ENCODE data around the gene ANKS1B. TPM values are rescaled to one million over a fixed set of nuclear protein-coding genes. Genes with fewer than 3 reads are reported as not detected.

Gene ANKS1B
- total and polyA plus RNA-seq, 4 donors = 0.03 to 3.4 (median 0.53) TPM

DNA sequence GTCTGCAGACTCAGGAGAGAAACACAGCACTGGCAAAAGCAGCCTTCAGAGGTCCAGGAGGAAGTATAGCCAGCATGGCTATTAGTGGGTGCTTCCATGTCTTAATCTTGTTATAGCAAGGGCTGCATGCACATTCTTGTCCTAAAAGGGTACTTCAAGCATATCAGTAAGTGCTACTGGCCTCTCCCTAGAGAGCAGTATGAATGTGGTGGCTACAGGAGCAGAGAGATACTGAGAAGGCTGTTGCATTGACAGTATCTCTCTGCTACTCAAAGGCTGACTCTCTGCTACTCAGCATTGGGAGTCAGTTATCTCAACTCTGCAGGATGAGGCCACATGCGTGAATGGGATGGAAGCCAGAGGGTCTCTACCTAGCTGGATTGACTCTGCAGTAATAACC is 335.2 kb downstream of the ANKS1B start:
- WGBS = 54% methylated on average over 1 of the region's 1 CpG
- H3K36me3 ChIP-seq (ENCODE audit: control insufficient read depth in 4 of 4, insufficient read depth in 3 of 4, low read depth in 1 of 4, low read length in 3 of 4) = no peaks in the 10 kb centered on the region
- no peak for DNase-seq (ENCODE audit: low spot score)
- TF ChIP-seq EGR1 (IDR thresholded peaks at IDR 0.05; ENCODE audit: low read depth in 2 of 2) (no peak), JUND (IDR thresholded peaks at IDR 0.05) (no peak), HNF4A (conservative IDR thresholded peaks at IDR 0.05) (no peak), HNF4G (IDR thresholded peaks at IDR 0.05) (no peak), YY1 (IDR thresholded peaks at IDR 0.05) (no peak), SP1 (IDR thresholded peaks at IDR 0.05) (no peak), GABPA (IDR thresholded peaks at IDR 0.05 in 1 of 2, conservative IDR thresholded peaks at IDR 0.05 in 1 of 2) (no peak), FOXA1 (IDR thresholded peaks at IDR 0.05) (no peak), RAD21 (IDR thresholded peaks at IDR 0.05) (no peak), RXRA (IDR thresholded peaks at IDR 0.05) (no peak), FOXA2 (IDR thresholded peaks at IDR 0.05) (no peak), TAF1 (conservative IDR thresholded peaks at IDR 0.05) (no peak)
- TF ChIP-seq, protein P1, sequence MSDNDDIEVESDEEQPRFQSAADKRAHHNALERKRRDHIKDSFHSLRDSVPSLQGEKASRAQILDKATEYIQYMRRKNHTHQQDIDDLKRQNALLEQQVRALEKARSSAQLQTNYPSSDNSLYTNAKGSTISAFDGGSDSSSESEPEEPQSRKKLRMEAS (IDR thresholded peaks at IDR 0.05) = no peak
- TF ChIP-seq, protein P2, sequence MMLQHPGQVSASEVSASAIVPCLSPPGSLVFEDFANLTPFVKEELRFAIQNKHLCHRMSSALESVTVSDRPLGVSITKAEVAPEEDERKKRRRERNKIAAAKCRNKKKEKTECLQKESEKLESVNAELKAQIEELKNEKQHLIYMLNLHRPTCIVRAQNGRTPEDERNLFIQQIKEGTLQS (IDR thresholded peaks at IDR 0.05) = no peak
- TF ChIP-seq, protein P3, sequence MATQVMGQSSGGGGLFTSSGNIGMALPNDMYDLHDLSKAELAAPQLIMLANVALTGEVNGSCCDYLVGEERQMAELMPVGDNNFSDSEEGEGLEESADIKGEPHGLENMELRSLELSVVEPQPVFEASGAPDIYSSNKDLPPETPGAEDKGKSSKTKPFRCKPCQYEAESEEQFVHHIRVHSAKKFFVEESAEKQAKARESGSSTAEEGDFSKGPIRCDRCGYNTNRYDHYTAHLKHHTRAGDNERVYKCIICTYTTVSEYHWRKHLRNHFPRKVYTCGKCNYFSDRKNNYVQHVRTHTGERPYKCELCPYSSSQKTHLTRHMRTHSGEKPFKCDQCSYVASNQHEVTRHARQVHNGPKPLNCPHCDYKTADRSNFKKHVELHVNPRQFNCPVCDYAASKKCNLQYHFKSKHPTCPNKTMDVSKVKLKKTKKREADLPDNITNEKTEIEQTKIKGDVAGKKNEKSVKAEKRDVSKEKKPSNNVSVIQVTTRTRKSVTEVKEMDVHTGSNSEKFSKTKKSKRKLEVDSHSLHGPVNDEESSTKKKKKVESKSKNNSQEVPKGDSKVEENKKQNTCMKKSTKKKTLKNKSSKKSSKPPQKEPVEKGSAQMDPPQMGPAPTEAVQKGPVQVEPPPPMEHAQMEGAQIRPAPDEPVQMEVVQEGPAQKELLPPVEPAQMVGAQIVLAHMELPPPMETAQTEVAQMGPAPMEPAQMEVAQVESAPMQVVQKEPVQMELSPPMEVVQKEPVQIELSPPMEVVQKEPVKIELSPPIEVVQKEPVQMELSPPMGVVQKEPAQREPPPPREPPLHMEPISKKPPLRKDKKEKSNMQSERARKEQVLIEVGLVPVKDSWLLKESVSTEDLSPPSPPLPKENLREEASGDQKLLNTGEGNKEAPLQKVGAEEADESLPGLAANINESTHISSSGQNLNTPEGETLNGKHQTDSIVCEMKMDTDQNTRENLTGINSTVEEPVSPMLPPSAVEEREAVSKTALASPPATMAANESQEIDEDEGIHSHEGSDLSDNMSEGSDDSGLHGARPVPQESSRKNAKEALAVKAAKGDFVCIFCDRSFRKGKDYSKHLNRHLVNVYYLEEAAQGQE (IDR thresholded peaks at IDR 0.05) = no peak
- TF ChIP-seq, protein P4, sequence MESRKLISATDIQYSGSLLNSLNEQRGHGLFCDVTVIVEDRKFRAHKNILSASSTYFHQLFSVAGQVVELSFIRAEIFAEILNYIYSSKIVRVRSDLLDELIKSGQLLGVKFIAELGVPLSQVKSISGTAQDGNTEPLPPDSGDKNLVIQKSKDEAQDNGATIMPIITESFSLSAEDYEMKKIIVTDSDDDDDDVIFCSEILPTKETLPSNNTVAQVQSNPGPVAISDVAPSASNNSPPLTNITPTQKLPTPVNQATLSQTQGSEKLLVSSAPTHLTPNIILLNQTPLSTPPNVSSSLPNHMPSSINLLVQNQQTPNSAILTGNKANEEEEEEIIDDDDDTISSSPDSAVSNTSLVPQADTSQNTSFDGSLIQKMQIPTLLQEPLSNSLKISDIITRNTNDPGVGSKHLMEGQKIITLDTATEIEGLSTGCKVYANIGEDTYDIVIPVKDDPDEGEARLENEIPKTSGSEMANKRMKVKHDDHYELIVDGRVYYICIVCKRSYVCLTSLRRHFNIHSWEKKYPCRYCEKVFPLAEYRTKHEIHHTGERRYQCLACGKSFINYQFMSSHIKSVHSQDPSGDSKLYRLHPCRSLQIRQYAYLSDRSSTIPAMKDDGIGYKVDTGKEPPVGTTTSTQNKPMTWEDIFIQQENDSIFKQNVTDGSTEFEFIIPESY (IDR thresholded peaks at IDR 0.05) = no peak
- TF ChIP-seq, protein P5, sequence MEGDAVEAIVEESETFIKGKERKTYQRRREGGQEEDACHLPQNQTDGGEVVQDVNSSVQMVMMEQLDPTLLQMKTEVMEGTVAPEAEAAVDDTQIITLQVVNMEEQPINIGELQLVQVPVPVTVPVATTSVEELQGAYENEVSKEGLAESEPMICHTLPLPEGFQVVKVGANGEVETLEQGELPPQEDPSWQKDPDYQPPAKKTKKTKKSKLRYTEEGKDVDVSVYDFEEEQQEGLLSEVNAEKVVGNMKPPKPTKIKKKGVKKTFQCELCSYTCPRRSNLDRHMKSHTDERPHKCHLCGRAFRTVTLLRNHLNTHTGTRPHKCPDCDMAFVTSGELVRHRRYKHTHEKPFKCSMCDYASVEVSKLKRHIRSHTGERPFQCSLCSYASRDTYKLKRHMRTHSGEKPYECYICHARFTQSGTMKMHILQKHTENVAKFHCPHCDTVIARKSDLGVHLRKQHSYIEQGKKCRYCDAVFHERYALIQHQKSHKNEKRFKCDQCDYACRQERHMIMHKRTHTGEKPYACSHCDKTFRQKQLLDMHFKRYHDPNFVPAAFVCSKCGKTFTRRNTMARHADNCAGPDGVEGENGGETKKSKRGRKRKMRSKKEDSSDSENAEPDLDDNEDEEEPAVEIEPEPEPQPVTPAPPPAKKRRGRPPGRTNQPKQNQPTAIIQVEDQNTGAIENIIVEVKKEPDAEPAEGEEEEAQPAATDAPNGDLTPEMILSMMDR (IDR thresholded peaks at IDR 0.05; ENCODE audit: low read depth, low read length, missing input control) = no peak
- H3K9me3 ChIP-seq (ENCODE audit: control insufficient read depth in 4 of 4, low read length in 3 of 4) = no peaks in the 10 kb centered on the region
- no peaks in the 10 kb centered on the region for H3K4me1 ChIP-seq (ENCODE audit: control insufficient read depth in 4 of 4, insufficient read depth in 4 of 4, low read length in 3 of 4)
- H3K9ac ChIP-seq (ENCODE audit: low read depth in 1 of 2, low read length in 2 of 2) = no peak overlapping the region
- no peak overlapping the region for H3K4me3 ChIP-seq (ENCODE audit: low read depth in 1 of 3, low read length in 3 of 3)
- no peak overlapping the region for H3K27ac ChIP-seq (ENCODE audit: low read depth in 1 of 2, low read length in 2 of 2)
- no peaks in the 10 kb centered on the region for H3K27me3 ChIP-seq (ENCODE audit: control insufficient read depth in 4 of 4, insufficient read depth in 4 of 4, low read length in 3 of 4)

DNA sequence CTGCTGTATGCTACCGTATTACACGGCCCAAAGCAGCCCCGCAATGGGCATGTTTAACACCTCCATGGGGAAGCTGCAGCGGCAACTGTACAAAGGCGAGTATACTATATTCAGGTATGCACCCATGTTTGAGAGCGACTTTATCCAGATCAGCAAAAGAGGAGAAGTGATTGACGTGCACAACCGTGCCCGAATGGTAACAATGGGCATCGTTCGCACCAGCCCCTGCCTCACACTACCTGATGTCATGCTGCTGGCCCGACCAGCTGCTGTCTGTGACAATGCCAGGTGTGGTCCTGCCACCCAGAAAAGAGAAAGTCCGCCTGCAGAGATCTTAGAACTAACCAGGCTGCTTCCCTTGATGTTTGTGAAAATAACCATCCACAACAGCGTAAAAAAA is 336.6 kb downstream of the ANKS1B start:
- no peak overlapping the region for H3K27ac ChIP-seq (ENCODE audit: low read depth in 1 of 2, low read length in 2 of 2)

More for the DNA sequence above, 336.6 kb downstream of the ANKS1B start:
- Histone ChIP-seq H3K4me1 (ENCODE audit: control insufficient read depth in 4 of 4, insufficient read depth in 4 of 4, low read length in 3 of 4) (no peaks in the 10 kb centered on the region), H3K9ac (ENCODE audit: low read depth in 1 of 2, low read length in 2 of 2) (no peak overlapping the region), H3K4me3 (ENCODE audit: low read depth in 1 of 3, low read length in 3 of 3) (no peak overlapping the region), H3K36me3 (ENCODE audit: control insufficient read depth in 4 of 4, insufficient read depth in 3 of 4, low read depth in 1 of 4, low read length in 3 of 4) (no peaks in the 10 kb centered on the region), H3K27me3 (ENCODE audit: control insufficient read depth in 4 of 4, insufficient read depth in 4 of 4, low read length in 3 of 4) (no peaks in the 10 kb centered on the region), H3K9me3 (ENCODE audit: control insufficient read depth in 4 of 4, low read length in 3 of 4) (no peaks in the 10 kb centered on the region)
- no peak for DNase-seq (ENCODE audit: low spot score)
- 89% methylated on average over 14 of the region's 14 CpGs for WGBS
- TF ChIP-seq, protein P1 (IDR thresholded peaks at IDR 0.05) = no peak
- TF ChIP-seq GABPA (IDR thresholded peaks at IDR 0.05 in 1 of 2, conservative IDR thresholded peaks at IDR 0.05 in 1 of 2) (no peak), TAF1 (conservative IDR thresholded peaks at IDR 0.05) (no peak), NR2F2 (IDR thresholded peaks at IDR 0.05) (no peak), JUND (IDR thresholded peaks at IDR 0.05) (no peak), FOXA2 (IDR thresholded peaks at IDR 0.05) (no peak), HNF4A (conservative IDR thresholded peaks at IDR 0.05) (no peak), RXRA (IDR thresholded peaks at IDR 0.05) (no peak), RAD21 (IDR thresholded peaks at IDR 0.05) (no peak)
- TF ChIP-seq, protein P2 (IDR thresholded peaks at IDR 0.05) = no peak
- TF ChIP-seq, protein P3 (IDR thresholded peaks at IDR 0.05) = no peak
